ENCODE results near the gene KATNAL1. TPM values are rescaled to one million over a fixed set of nuclear protein-coding genes. Genes with fewer than 3 reads are reported as not detected.
"Not testable (repeated sequence)": the region's sequence is repeated elsewhere in the genome, so short reads cannot be mapped to it uniquely, and the experiment has no call there.

Gene KATNAL1
- total RNA-seq, 2 donors from 2014 or later = 22.2 to 37.9 TPM

DNA sequence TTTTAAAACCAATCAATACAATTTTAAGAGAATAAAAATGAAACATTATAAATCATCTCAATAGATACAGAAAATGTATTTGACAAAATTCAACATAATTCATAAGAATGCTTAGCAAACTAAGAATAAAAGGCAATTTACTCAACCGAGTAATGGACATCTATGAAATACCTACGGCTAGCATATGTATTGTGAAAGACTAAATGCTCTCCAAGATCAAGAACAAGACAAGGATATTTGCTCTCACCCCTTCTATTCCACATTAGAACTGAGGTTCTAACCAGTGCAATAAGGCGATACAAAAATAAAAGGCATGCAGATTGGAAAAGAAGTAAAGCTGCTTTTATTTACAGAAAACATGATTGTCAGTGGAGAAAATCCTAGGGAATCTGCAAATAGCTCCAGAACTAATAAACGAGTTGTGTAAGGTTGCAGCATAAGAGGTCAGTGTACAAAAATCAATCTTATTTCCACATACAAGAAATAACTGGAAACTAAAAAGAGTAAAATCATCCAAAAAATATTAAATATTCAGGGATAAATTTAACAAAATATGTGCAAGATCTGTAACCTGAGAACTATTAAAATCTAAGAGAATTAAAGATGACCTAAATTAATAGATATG, 16.4 kb downstream of the KATNAL1 start:
- H3K36me3 ChIP-seq = no peaks in the 10 kb centered on the region
- H3K27me3 ChIP-seq = no peaks in the 10 kb centered on the region
- no peak for DNase-seq (ENCODE audit: low spot score)
- no peak overlapping the region for H3K4me3 ChIP-seq
- peaks cover 0 to 13% of the 10 kb centered on the region in 2 donors for H3K4me1 ChIP-seq
- no peak overlapping the region for H3K27ac ChIP-seq
- H3K9me3 ChIP-seq = no peaks in the 10 kb centered on the region
- TF ChIP-seq, protein P1, sequence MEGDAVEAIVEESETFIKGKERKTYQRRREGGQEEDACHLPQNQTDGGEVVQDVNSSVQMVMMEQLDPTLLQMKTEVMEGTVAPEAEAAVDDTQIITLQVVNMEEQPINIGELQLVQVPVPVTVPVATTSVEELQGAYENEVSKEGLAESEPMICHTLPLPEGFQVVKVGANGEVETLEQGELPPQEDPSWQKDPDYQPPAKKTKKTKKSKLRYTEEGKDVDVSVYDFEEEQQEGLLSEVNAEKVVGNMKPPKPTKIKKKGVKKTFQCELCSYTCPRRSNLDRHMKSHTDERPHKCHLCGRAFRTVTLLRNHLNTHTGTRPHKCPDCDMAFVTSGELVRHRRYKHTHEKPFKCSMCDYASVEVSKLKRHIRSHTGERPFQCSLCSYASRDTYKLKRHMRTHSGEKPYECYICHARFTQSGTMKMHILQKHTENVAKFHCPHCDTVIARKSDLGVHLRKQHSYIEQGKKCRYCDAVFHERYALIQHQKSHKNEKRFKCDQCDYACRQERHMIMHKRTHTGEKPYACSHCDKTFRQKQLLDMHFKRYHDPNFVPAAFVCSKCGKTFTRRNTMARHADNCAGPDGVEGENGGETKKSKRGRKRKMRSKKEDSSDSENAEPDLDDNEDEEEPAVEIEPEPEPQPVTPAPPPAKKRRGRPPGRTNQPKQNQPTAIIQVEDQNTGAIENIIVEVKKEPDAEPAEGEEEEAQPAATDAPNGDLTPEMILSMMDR (IDR thresholded peaks at IDR 0.05) = no peak

DNA sequence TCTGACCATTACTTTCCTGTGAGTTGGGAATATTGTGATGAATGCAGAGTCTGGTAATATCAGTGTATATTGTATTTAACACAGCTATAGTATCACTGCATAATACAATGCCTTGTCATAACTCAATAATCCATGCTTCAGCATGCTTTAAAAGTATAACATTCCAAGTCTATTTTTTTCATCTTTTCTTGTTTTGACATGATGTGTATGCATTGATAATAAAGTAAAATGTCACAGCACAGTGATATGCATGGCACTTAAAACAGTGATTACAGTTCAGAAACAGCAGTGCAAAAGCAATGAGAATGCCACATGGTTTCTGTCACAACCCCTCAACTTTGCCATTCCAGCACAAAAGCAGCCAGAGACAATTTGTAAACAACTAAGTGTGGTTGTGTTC, 17.8 kb downstream of the KATNAL1 start:
- H3K4me1 ChIP-seq = peaks cover 0 to 15% of the 10 kb centered on the region in 2 donors
- no peak overlapping the region for H3K27ac ChIP-seq
- no peaks in the 10 kb centered on the region for H3K36me3 ChIP-seq
- H3K4me3 ChIP-seq = no peak overlapping the region
- H3K27me3 ChIP-seq = no peaks in the 10 kb centered on the region
- H3K9me3 ChIP-seq = no peaks in the 10 kb centered on the region
- no peak for DNase-seq (ENCODE audit: low spot score)
- TF ChIP-seq, protein P1 (IDR thresholded peaks at IDR 0.05) = no peak

DNA sequence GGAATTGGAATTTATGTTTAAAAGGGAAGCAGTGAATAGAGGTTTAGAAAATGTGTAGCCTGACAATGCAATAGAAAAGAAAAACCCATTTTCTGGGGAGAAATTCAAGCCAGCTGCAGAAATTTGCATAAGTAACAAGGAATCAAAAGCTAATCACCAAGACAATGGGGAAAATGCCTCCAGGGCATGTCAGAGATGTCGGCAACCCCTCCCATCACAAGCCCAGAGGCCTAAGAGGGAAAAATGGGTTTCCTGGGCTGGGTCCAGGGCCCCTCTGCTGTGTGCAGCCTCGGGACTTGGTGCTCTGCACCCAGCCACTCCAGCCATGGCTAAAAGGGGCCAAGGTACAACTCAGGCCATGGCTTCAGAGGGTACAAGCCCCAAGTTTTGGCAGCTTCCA, 21.3 kb downstream of the KATNAL1 start:
- not testable (repeated sequence) for DNase-seq (ENCODE audit: low spot score); H3K9me3 ChIP-seq; H3K27me3 ChIP-seq; H3K27ac ChIP-seq; H3K4me3 ChIP-seq
- H3K4me1 ChIP-seq = peaks cover 0 to 15% of the 10 kb centered on the region in 2 donors
- peaks cover 10% of the 10 kb centered on the region for H3K36me3 ChIP-seq

DNA sequence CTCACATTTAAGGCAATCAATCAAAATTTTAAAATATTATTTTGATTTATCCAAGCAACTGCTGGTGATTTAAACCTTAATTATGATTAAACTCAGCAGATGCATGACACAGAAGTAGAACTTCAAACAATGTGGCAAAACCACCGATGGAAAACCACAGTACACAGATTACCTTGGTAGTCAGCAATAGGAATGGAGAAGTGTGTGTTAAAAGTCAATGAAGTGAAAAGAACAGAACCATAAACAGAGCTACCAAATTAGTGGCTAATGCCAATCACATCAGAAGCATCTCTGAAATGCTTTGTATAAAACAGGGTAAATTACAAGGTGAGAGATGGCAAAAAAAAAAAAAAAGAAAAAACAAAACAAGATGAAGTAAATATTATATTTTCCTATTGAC, 31.2 kb downstream of the KATNAL1 start:
- H3K27ac ChIP-seq = no peak overlapping the region
- H3K4me3 ChIP-seq = no peak overlapping the region
- H3K4me1 ChIP-seq = peaks cover 0 to 7% of the 10 kb centered on the region in 2 donors
- no peaks in the 10 kb centered on the region for H3K9me3 ChIP-seq
- no peak for DNase-seq (ENCODE audit: low spot score)
- H3K27me3 ChIP-seq = no peaks in the 10 kb centered on the region
- peaks cover 12% of the 10 kb centered on the region for H3K36me3 ChIP-seq
- TF ChIP-seq, protein P1 (IDR thresholded peaks at IDR 0.05) = no peak

DNA sequence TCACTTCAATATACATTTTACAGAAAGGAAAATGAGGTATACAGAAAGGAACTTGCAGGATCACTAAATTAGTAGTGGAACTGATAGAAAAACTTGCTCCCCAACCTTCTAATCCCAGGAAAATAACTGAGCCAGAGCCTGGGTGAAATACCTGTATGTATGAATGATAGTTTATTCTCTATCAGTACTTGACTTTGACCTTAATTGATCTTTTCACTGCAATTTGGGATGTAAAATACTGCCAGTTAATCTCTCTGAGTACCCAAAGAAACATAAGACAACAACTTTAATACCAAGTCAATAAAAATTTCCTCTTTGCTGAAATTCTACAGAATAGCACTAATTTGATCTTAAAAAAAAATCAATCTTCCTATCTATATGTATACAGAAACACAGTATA, 33.3 kb downstream of the KATNAL1 start:
- Histone ChIP-seq H3K36me3 (peaks cover 5% of the 10 kb centered on the region), H3K9me3 (no peaks in the 10 kb centered on the region), H3K27me3 (no peaks in the 10 kb centered on the region), H3K4me1 (peaks cover 0 to 7% of the 10 kb centered on the region in 2 donors), H3K4me3 (no peak overlapping the region), H3K27ac (no peak overlapping the region)
- DNase-seq (ENCODE audit: low spot score) = no peak
- TF ChIP-seq, protein P1 (IDR thresholded peaks at IDR 0.05) = no peak

DNA sequence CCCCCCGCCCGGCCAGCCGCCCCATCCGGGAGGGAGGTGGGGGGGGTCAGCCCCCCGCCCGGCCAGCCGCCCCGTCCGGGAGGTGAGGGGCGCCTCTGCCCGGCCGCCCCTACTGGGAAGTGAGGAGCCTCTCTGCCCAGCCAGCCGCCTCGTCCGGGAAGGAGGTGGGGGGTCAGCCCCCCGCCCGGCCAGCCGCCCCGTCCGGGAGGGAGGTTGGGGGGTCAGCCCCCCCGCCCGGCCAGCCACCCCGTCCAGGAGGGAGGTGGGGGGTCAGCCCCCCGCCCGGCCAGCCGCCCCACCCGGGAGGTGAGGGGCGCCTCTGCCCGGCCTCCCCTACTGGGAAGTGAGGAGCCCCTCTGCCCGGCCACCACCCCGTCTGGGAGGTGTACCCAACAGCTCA, 37.3 kb downstream of the KATNAL1 start:
- not testable (repeated sequence) for H3K9me3 ChIP-seq; H3K36me3 ChIP-seq; H3K27ac ChIP-seq; DNase-seq (ENCODE audit: low spot score); H3K27me3 ChIP-seq; H3K4me1 ChIP-seq; H3K4me3 ChIP-seq

DNA sequence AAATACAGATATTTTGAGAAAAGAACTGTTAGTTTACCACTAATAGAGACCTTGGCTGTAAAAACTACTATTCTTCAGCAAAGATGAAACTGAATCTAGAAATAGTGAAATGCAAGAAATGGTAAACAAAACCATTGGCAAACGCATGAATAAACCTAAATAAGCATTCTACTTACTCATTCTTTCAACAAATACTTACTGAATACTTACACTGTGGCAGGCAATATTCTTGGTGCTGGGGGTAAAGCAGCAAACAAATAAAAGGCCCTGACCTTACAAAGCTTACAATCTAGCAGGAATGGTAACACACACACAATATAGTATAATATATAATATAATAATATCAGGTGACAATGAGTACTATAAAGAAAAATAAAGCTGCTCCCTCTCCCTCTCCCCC, 38.7 kb downstream of the KATNAL1 start:
- no peaks in the 10 kb centered on the region for H3K27me3 ChIP-seq
- no peaks in the 10 kb centered on the region for H3K9me3 ChIP-seq
- TF ChIP-seq, protein P1 (IDR thresholded peaks at IDR 0.05) = no peak
- no peaks in the 10 kb centered on the region for H3K36me3 ChIP-seq
- peaks cover 0 to 7% of the 10 kb centered on the region in 2 donors for H3K4me1 ChIP-seq
- no peak for DNase-seq (ENCODE audit: low spot score)
- no peak overlapping the region for H3K27ac ChIP-seq
- no peak overlapping the region for H3K4me3 ChIP-seq

Measured in right atrium auricular region (tissue), 2 donors.